GM12801 (cell line): ENCODE results near the gene SETD3.

Experiments used
- TF ChIP-seq, protein P1 (sequence below): IDR thresholded peaks from one replicate; pipeline ENCODE4 v1.5.1; 2011; ENCODE audit warnings: control low read depth; ENCODE audit not compliant: insufficient read length; ENCODE audit errors: extremely low read depth

SETD3 gene

DNA sequence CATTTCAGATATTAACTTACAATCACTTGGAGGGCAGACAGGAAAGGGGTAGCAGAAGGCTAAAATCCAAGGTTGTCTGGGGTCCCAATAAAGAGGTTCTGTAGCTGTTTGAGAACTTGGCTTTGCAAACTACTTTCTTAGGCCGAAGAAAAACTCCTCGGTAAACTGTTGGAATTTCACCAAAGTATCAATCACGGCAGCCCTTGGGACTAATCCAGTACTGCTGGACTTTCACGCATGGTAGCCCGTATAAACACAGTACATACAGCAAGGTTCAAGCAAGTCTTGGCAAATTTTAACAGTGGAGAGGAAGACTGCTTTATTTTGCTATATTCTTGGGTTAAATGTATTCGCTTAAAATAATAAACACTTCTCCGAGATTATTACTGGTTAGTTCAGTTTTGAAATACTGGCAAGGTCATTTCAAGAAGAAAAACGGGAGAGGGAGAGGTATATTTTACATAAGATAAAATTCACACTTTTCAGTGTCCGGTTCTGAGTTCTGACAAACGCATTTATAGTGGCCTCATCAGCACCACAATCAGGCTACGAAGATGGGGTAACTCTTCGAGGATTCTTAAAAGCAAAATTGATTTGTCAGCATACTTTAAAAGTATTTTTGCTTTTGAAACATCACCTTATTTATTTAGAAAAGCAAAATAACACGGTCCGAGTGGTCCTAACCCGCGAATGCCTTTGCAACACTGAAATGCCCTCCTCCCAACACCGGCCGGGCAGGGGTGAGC is 1.3 kb downstream of the SETD3 start:
- TF ChIP-seq, protein P1, sequence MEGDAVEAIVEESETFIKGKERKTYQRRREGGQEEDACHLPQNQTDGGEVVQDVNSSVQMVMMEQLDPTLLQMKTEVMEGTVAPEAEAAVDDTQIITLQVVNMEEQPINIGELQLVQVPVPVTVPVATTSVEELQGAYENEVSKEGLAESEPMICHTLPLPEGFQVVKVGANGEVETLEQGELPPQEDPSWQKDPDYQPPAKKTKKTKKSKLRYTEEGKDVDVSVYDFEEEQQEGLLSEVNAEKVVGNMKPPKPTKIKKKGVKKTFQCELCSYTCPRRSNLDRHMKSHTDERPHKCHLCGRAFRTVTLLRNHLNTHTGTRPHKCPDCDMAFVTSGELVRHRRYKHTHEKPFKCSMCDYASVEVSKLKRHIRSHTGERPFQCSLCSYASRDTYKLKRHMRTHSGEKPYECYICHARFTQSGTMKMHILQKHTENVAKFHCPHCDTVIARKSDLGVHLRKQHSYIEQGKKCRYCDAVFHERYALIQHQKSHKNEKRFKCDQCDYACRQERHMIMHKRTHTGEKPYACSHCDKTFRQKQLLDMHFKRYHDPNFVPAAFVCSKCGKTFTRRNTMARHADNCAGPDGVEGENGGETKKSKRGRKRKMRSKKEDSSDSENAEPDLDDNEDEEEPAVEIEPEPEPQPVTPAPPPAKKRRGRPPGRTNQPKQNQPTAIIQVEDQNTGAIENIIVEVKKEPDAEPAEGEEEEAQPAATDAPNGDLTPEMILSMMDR = no peak

DNA sequence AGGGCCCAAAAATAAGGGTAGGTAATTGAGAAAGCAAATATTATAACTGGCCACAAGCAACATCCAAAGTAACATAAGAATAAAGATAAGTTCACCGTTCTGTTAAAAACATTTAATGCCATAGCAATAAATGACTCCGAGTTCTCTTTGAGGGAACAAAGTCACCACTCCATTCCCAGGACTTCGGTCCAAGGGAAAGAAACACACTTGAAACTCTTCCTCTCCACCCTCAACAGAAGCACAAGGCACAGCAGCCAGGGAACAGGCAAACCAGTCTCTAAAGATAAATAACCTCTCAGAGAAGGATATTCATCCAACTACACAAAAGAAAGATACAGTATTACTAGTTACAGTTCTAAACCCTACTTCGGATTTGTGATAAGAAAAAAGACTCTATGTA is 2.5 kb downstream of the SETD3 start:
- TF ChIP-seq, protein P1 = no peak

DNA sequence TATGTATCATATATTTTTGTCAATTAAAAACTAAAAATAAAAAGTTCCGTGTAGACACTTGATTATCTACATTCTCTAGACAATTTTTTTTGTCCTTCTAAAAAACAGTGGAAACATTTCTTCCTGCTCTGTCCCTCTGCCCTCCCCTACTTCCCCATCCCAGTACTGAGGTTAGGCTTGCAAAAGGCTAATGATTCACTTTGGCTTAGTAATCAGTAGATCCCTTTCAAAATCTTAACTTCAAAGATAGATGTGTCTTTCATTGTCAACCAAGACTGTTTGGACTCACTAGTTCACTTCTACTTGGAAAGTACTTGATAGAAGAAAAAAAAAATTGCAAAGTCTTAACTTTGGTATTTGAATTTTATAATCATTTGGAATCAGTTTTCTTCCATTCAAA is 3.8 kb downstream of the SETD3 start:
- TF ChIP-seq, protein P1 = no peak

DNA sequence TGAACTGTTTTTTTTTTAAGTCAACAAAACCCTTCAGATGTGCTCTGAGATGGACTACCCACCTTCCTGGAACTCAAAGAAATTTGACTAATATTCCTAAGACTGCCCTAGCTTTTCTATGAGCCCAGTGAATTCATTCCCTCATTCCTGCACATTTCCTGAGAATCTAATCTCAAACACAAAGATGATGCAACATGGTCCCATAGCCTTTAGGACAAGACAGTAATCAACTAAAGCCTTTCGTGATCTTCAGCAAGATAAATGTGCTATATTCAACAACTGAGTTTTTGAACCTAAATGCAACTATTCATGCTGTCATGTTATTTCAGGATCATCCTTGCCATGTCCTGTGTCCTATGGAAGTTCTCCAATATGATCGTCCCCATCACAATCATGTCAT is 5.0 kb downstream of the SETD3 start:
- TF ChIP-seq, protein P1 = no peak

DNA sequence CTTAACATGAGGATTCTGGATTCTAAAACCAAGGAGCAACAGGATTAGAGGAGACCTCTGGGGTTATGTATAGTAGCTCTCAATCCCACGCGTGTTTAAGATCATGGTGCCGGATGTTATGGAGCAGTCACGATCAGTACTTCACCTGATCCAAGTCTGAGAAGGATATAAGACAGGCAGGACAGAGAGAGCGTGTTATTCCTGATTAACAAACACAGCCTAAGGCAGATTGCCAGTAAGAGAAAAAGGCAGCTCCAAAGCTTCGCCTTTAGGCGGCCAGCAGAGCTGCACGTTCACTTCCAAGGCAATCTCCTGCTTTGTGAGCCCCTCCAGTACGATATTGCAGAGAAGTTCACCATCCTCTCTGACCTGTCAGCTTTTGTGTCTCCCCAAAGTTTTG is 5.5 kb downstream of the SETD3 start:
- TF ChIP-seq, protein P1 = no peak

DNA sequence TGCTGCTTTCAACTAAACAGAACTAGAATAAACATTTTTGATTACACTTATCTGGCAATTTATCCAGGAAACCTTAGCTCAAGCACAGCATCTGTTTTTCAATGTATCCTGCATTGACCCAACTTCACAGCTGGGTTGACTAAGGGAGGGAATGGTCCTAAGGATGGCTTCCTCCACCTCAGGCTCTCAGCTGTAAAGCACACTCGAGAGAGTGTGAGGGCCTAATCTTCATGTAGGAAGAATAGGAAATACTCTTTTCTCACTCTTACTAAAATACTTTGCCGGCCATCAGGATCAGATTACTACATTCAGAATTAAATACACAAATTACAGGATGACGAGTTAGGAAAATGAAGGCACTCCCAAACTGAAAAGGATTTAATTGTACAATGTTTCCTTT is 7.2 kb downstream of the SETD3 start:
- TF ChIP-seq, protein P1 = no peak

DNA sequence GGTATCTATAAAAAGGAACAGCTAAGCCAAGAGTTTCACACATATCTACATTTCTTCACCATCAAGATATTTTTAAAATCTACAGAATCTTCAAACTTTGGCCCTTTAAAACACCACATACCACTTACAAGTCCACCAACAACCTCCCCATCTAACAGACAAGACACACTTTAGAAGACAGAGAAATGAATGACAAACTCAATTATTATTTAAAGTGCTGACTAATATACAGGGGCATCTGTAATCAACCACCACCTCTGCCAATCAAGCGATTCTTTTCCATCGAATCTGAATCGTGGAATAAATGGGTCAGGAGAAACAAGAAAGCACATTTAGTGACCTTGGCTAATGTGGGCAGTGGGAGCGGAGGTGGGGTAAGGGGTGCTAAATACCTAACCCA is 7.7 kb downstream of the SETD3 start:
- TF ChIP-seq, protein P1 = no peak
